Fibroblast of villous mesenchyme (primary cell): ENCODE measurements around the gene COL13A1. TPM values are rescaled to one million over a fixed set of nuclear protein-coding genes. Genes with fewer than 3 reads are reported as not detected.

Experiments
- DNase-seq: peaks from one replicate; pipeline ENCODE4 v3.0.0-alpha.2; 2010; ENCODE audit warnings: low read depth
- H3K4me3 ChIP-seq: 2 replicates; pipeline ENCODE4 v1.5.1; 2011; ENCODE audit warnings: low read depth, mild to moderate bottlenecking, low read length
- CTCF ChIP-seq: IDR thresholded peaks from 2 replicates; pipeline ENCODE4 v1.5.1; 2012; ENCODE audit warnings: low read depth, mild to moderate bottlenecking, low read length; ENCODE audit not compliant: insufficient read depth
- total RNA-seq: library from RNA; depleted of rRNA; stranded (reverse); fragments of >200 nt; gene quantifications from 2 replicates; pipeline ENCODE4 v1.2.3, GENCODE V29; 2012

COL13A1 gene
- total RNA-seq, 1 donor, result 3.5 TPM

DNA sequence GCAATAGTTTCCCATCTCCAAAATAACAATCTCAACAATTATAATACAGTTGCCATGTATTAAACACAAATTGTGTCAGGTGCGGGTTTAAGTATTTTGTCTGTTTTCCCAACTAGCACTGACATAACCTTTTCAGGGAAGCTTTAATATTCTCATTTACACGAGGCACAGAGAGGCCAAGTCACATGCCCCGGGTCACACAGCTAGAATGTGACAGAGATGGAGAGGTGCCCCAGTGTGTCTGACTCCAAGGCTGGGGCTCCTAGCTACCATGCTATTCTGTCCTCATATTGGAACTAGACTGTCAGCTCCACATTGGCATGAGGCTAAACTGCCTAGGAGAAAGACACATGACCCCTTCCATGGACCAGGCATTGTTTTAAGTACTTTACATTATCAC, 77.2 kb downstream of the COL13A1 start:
- no peak for TF ChIP-seq CTCF
- H3K4me3 ChIP-seq, result no peak overlapping the region
- no peak for DNase-seq

- TF ChIP-seq CTCF, result no peak
- no peak for DNase-seq
These were observed 78.0 kb downstream of the COL13A1 start for GRCh38 chr10:69879634-69880257.

DNA sequence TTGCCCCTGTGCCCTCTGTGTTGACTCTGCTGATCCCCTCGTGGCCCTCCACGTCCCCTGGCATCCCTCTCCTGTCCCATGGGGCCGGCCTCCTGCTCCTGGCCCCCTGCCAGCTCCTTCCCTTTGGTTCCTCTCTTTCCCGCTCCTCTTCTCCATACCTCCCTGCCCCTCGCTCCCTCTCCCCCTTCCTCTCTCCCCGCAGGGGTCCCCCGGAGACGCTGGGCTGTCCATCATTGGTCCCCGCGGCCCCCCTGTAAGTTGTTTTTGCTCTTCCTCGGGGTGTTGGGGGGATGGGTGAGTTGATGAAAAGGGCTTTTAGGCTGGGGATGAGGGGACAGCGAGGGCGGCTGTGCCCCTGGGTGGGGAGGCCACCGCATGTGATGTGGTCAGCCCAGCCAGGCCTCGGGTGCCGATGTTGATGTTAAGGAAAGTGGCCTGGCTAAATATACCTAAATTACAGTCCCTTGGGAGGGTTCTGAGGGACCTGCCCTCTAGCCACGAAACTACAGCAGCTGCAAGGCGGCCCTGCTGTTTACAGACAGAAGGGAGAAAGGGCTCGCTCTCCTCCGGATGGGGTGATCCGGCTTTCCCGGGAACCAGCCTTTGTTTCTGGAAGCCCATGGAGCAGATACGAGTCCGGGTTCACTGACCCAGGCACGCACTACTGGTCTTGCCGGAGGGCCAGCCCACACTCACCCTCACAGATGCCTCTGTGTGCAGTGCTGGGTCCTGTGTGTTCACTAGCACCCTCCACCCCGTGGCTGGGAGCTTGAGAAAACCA, 78.8 kb downstream of the COL13A1 start:
- no peak for TF ChIP-seq CTCF
- H3K4me3 ChIP-seq, result no peak overlapping the region
- peak; percentile 9 for DNase-seq

More at GRCh38 chr10:69879634-69880257, 78.0 kb downstream of the COL13A1 start:
- no peak overlapping the region for H3K4me3 ChIP-seq

GRCh38 chr10:69881202-69881601, 79.5 kb downstream of the COL13A1 start:
- TF ChIP-seq CTCF, result no peak
- no peak overlapping the region for H3K4me3 ChIP-seq
- no peak for DNase-seq

GRCh38 chr10:69883310-69884023, 81.8 kb downstream of the COL13A1 start:
- H3K4me3 ChIP-seq, result no peak overlapping the region
- no peak for TF ChIP-seq CTCF
- DNase-seq, result no peak

DNA sequence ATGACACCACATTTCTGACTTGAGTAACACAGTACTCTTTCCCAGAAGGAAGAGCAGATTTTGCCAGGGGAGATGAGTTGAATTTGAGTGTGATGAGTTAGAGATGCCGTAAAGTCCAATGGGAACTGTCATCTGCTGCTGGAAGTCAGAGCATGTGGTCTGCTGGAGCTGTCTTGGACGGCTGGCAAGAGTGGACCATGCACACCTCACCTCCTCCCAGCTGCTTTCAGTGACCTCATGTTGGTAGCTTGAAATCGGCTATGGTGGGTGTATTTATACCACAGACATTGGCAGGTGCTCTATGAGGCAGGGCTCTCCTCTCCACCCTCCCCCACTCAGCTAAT, 82.3 kb downstream of the COL13A1 start:
- TF ChIP-seq CTCF, result no peak
- no peak for DNase-seq
- H3K4me3 ChIP-seq, result no peak overlapping the region
